Sigmoid colon (tissue), 4 donors: ENCODE measurements around the gene WDR62.

ENCODE experiments used
- CTCF ChIP-seq, 4 experiments: fragments of 450-650 bp in 3 of 4; fragments of 200-600 bp in 1 of 4; IDR thresholded peaks; one replicate each; pipeline ENCODE4 v1.5.1; 2016 to 2019; ENCODE audit warnings: antibody characterized with exemption in 4 of 4, mild to moderate bottlenecking in 3 of 4, moderate library complexity in 2 of 4
- EP300 ChIP-seq, 4 donors: sonication (generic); formaldehyde crosslinking; IDR thresholded peaks; one replicate each; pipeline ENCODE4 v1.6.1; 2017; ENCODE audit warnings: antibody characterized with exemption in 4 of 4

GRCh38 chr19:36072081-36072480 lies 17.4 kb downstream of the WDR62 start:
- TF ChIP-seq EP300 (IDR thresholded peaks at IDR 0.05) (no peak), CTCF (IDR thresholded peaks at IDR 0.05) (no peak)
